H1 (cell line): ENCODE results near the gene BCKDHA. TPM values are rescaled to one million over a fixed set of nuclear protein-coding genes. Genes with fewer than 3 reads are reported as not detected.

Source experiments
- CTCF ChIA-PET: fragments of 300-600 bp; sonication (Branson Sonifier 250); formaldehyde crosslinking; loops from one replicate; lab custom pipeline; 2021; ENCODE audit not compliant: partially characterized antibody; lab: Charles Lee
- POLR2A ChIA-PET: fragments of 300-600 bp; sonication (Branson Sonifier 250); formaldehyde crosslinking; loops from one replicate; lab custom pipeline; 2021; ENCODE audit warnings: inconsistent platforms; ENCODE audit not compliant: partially characterized antibody; lab: Charles Lee
- DNase-seq, 2 experiments: peaks; one replicate each; pipeline versions ENCODE4 v3.0.0 to v3.0.0-alpha.2; 2010 to 2022; ENCODE audit warnings: low spot score in 2 of 2, low read depth in 1 of 2, mixed read lengths in 1 of 2
- FAIRE-seq: peaks from 2 replicates; lab custom pipeline; 2011; peaks lifted over from hg19 to GRCh38; lab: Jason Lieb, UNC
- H2AFZ ChIP-seq: 2 replicates; pipeline ENCODE4 v1.8.1; 2012; ENCODE audit warnings: low read length, inconsistent platforms
- H2AK5ac ChIP-seq: 2 replicates; pipeline ENCODE4 v1.6.1; 2013; ENCODE audit warnings: low read depth, low read length
- H2BK120ac ChIP-seq: replicated peaks from 2 replicates; pipeline ENCODE3; 2013; ENCODE audit warnings: low read depth, low read length, inconsistent platforms
- H2BK12ac ChIP-seq: 2 replicates; pipeline ENCODE4 v1.6.1; 2013; ENCODE audit warnings: low read depth, low read length
- H2BK15ac ChIP-seq: 2 replicates; pipeline ENCODE4 v1.6.1; 2013; ENCODE audit warnings: low read length
- H2BK20ac ChIP-seq: 2 replicates; pipeline ENCODE4 v1.6.1; 2013; ENCODE audit warnings: low read length
- H2BK5ac ChIP-seq: 2 replicates; pipeline ENCODE4 v1.6.1; 2013; ENCODE audit warnings: low read depth, low read length
- H3K14ac ChIP-seq: 2 replicates; pipeline ENCODE4 v1.6.1; 2013; ENCODE audit warnings: inconsistent platforms; ENCODE audit not compliant: insufficient read length
- H3K18ac ChIP-seq: 2 replicates; pipeline ENCODE4 v1.6.1; 2013; ENCODE audit warnings: low read length; ENCODE audit errors: extremely low read depth
- H3K23ac ChIP-seq: 2 replicates; pipeline ENCODE4 v1.6.1; 2013; ENCODE audit warnings: inconsistent platforms; ENCODE audit not compliant: insufficient read length
- H3K23me2 ChIP-seq: 2 replicates; pipeline ENCODE4 v1.6.1; 2013; ENCODE audit warnings: low read depth, low read length
- H3K27ac ChIP-seq: 2 replicates; pipeline ENCODE4 v1.6.1; 2011; ENCODE audit warnings: low read depth, low read length, inconsistent platforms
- H3K27me3 ChIP-seq, 4 experiments: replicated peaks in 1 of 4; 1 replicate in 1 of 4; 2 replicates in 3 of 4; pipeline versions ENCODE4 v1.6.1 to v1.8.1; 2011 to 2013; ENCODE audit warnings: low read length in 3 of 4, mild to moderate bottlenecking in 3 of 4, inconsistent platforms in 2 of 4, mixed read lengths in 2 of 4, moderate library complexity in 1 of 4; ENCODE audit not compliant: control insufficient read depth in 3 of 4, insufficient read depth in 3 of 4; ENCODE audit errors: extremely low read depth in 1 of 4
- H3K36me3 ChIP-seq, 4 experiments: 2 replicates each; pipeline versions ENCODE4 v1.6.1 to v1.8.1; 2011 to 2013; ENCODE audit warnings: mild to moderate bottlenecking in 4 of 4, low read length in 3 of 4, moderate library complexity in 2 of 4, control low read depth in 1 of 4, inconsistent platforms in 1 of 4; ENCODE audit not compliant: insufficient read depth in 4 of 4, control insufficient read depth in 2 of 4
- H3K4ac ChIP-seq: replicated peaks from 2 replicates; pipeline ENCODE3; 2013; ENCODE audit warnings: low read length, low read depth, mixed read lengths, inconsistent platforms; ENCODE audit not compliant: insufficient read length
- H3K4me1 ChIP-seq, 4 experiments: replicated peaks in 1 of 4; 1 replicate in 1 of 4; 2 replicates in 3 of 4; pipeline versions ENCODE4 v1.6.1 to v1.8.1; 2011 to 2013; ENCODE audit warnings: low read length in 3 of 4, inconsistent platforms in 2 of 4, mixed read lengths in 1 of 4; ENCODE audit not compliant: insufficient read depth in 4 of 4, control insufficient read depth in 3 of 4
- H3K4me2 ChIP-seq, 2 experiments: 2 replicates each; pipeline versions ENCODE4 v1.6.1 to v1.8.1; 2011 to 2013; ENCODE audit warnings: low read depth in 2 of 2, low read length in 2 of 2, control low read depth in 1 of 2, inconsistent platforms in 1 of 2, mild to moderate bottlenecking in 1 of 2; ENCODE audit not compliant: insufficient read depth in 1 of 2
- H3K4me3 ChIP-seq, 4 experiments: fragments of 200-600, 300-600 bp in 1 of 4; sonication (generic), shearing (Covaris generic), sonication (Bioruptor Twin) in 1 of 4; 2 replicates each; pipeline versions ENCODE4 v1.5.1 to v1.8.1; 2011 to 2016; ENCODE audit warnings: low read length in 4 of 4, low read depth in 3 of 4, control low read depth in 2 of 4, inconsistent platforms in 2 of 4, mild to moderate bottlenecking in 2 of 4, mixed read lengths in 1 of 4, moderate library complexity in 1 of 4; ENCODE audit not compliant: insufficient read depth in 2 of 4; ENCODE audit errors: extremely low read depth in 1 of 4
- H3K56ac ChIP-seq: replicated peaks from 2 replicates; pipeline ENCODE3; 2013; ENCODE audit warnings: low read depth, mild to moderate bottlenecking, mixed read lengths, low read length, inconsistent platforms; ENCODE audit not compliant: insufficient read length
- H3K79me1 ChIP-seq: 2 replicates; pipeline ENCODE4 v1.6.1; 2013; ENCODE audit warnings: low read depth, low read length, control low read depth
- H3K79me2 ChIP-seq, 2 experiments: 2 replicates each; pipeline versions ENCODE4 v1.6.1 to v1.8.1; 2012 to 2013; ENCODE audit warnings: low read length in 2 of 2, mild to moderate bottlenecking in 2 of 2, inconsistent platforms in 1 of 2; ENCODE audit not compliant: insufficient read depth in 2 of 2, control insufficient read depth in 1 of 2
- H3K9ac ChIP-seq, 4 experiments: replicated peaks in 1 of 4; 1 replicate in 1 of 4; 2 replicates in 3 of 4; pipeline versions ENCODE4 v1.6.1 to v1.8.1; 2011 to 2013; ENCODE audit warnings: low read depth in 3 of 4, low read length in 3 of 4, control low read depth in 2 of 4, mild to moderate bottlenecking in 2 of 4, moderate library complexity in 2 of 4, inconsistent platforms in 1 of 4; ENCODE audit errors: extremely low read depth in 1 of 4
- H3K9me3 ChIP-seq, 2 experiments: 2 replicates each; pipeline versions ENCODE4 v1.6.1 to v1.8.1; 2012 to 2013; ENCODE audit warnings: mild to moderate bottlenecking in 2 of 2, moderate library complexity in 2 of 2, control low read depth in 1 of 2, inconsistent platforms in 1 of 2, low read depth in 1 of 2, low read length in 1 of 2, mixed read lengths in 1 of 2; ENCODE audit not compliant: insufficient read depth in 2 of 2
- H4K20me1 ChIP-seq, 2 experiments: replicated peaks in 1 of 2; 2 replicates each; pipeline versions ENCODE3 to v1.8.1; 2011 to 2013; ENCODE audit warnings: inconsistent platforms in 2 of 2, low read length in 2 of 2, mild to moderate bottlenecking in 1 of 2; ENCODE audit not compliant: insufficient read depth in 2 of 2, control insufficient read depth in 1 of 2
- H4K5ac ChIP-seq: 2 replicates; pipeline ENCODE4 v1.6.1; 2013; ENCODE audit warnings: low read length, low read depth, mixed read lengths, inconsistent platforms; ENCODE audit not compliant: insufficient read length
- H4K8ac ChIP-seq: 2 replicates; pipeline ENCODE4 v1.8.0; 2013; ENCODE audit warnings: mild to moderate bottlenecking, moderate library complexity, low read length, inconsistent platforms; ENCODE audit not compliant: insufficient read depth; ENCODE audit errors: extremely low read depth
- H4K91ac ChIP-seq: replicated peaks from 2 replicates; pipeline ENCODE3; 2013; ENCODE audit warnings: low read length, mixed read lengths, inconsistent platforms; ENCODE audit not compliant: insufficient read length
- GTF2F1 ChIP-seq: IDR thresholded peaks from 2 replicates; pipeline ENCODE4 v1.6.1; 2012; ENCODE audit warnings: low read depth, low read length, improper control_type of control experiment, borderline replicate concordance
- SIRT6 ChIP-seq: IDR thresholded peaks from one replicate; pipeline ENCODE4 v1.7.1; 2012; ENCODE audit warnings: low read length, inconsistent platforms
- WGBS, 2 experiments: shearing (Covaris generic) in 1 of 2; methylation state at CpG; one replicate each; pipeline versions ENCODE4 v1.1.6 to v1.1.7; 2013 to 2015; ENCODE audit warnings: low lambda C conversion rate in 2 of 2, mixed read lengths in 2 of 2, inconsistent platforms in 1 of 2, low coverage in 1 of 2, missing lambda C conversion rate in 1 of 2; ENCODE audit not compliant: insufficient replicate concordance in 2 of 2, insufficient coverage in 1 of 2, insufficient read length in 1 of 2; ENCODE audit errors: extremely low coverage in 1 of 2, missing lambda C conversion rate in 1 of 2; 5-methylcytosine and 5-hydroxymethylcytosine counted together
- polyA plus RNA-seq, 7 experiments: library from polyadenylated mRNA; depleted of rRNA in 3 of 7; stranded (reverse) in 5 of 7; unstranded in 2 of 7; fragments of >200 nt in 5 of 7; fragments of 200-250 nt in 2 of 7; gene quantifications; 1 replicate in 5 of 7; 2 replicates in 1 of 7; 4 replicates in 1 of 7; pipeline versions ENCODE4 v1.2.1 to v1.2.3, GENCODE V29; 2011 to 2013; ENCODE audit warnings: missing spikeins in 2 of 7, mixed read lengths in 2 of 7
- total RNA-seq: library from RNA; stranded (reverse); fragmentation: NEBNext Ultra II Directional; extraction: Animal tissue kit (Norgen Biotek cat#: 25700); gene quantifications from 2 replicates; pipeline ENCODE4 v1.2.1, GENCODE V29; 2021

BCKDHA gene
- total and polyA plus RNA-seq, 2 of the 8 experiments (the other 6 are each of a cell fraction or from before 2014, with no cell fraction given) = 14.2 to 69.6 TPM

DNA sequence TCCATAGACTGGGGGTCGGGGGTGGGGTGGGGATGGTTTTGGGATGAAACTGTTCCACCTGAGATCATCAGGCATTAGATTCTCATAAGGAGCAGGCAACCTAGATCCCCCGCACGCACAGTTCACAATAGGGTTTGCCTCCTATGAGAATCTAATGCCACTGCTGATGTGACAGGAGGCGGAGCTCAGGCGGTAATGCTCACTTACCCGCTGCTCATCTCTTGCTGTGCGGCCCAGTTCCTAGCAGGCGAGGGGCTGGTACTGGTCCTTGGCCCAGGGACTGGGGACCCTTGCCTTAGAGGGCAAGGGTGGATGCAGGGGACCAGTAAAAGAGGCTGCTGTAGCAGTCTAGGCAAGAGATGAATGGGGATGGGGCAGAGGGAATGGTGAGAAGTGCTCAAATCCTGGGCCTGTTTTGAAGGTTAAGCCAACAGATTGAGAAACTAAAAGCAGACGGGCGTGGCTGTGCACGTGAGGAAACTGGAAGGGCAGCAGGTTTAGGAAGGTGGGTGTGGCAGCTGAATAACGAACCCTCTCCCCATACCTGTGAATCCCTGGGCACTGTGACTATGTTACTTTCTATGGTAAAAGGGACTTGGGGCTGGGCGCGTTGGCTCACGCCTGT lies 43.8 kb downstream of the BCKDHA start:
- Histone ChIP-seq H3K18ac (no peak overlapping the region), H3K23ac (no peak overlapping the region), H3K4me3 (no peak overlapping the region), H3K4ac (no peak overlapping the region), H3K27me3 (no peaks in the 10 kb centered on the region), H4K5ac (no peak overlapping the region), H2BK120ac (no peak overlapping the region), H2BK12ac (no peak overlapping the region), H2AFZ (no peak overlapping the region), H3K4me1 (no peaks in the 10 kb centered on the region), H3K4me2 (no peak overlapping the region), H2AK5ac (no peak overlapping the region), H3K36me3 (peaks cover 0 to 6% (median 2%) of the 10 kb centered on the region in 4 experiments; a peak in 2 of 8 replicates), H3K27ac (no peak overlapping the region), H2BK5ac (no peak overlapping the region), H3K23me2 (peaks cover 2% of the 10 kb centered on the region; the same call in 1 of the 2 replicates), H3K14ac (no peak overlapping the region), H3K9me3 (no peaks in the 10 kb centered on the region), H4K8ac (no peak overlapping the region), H3K9ac (no peak overlapping the region), H4K91ac (no peak overlapping the region), H2BK15ac (no peak overlapping the region), H3K56ac (no peak overlapping the region), H3K79me2 (peaks cover 0 to 8% of the 10 kb centered on the region in 2 experiments; a peak in 1 of 4 replicates), H4K20me1 (no peaks in the 10 kb centered on the region), H3K79me1 (0 out of 2 replicates have a peak, but pooled peaks cover 4% of the 10 kb centered on the region), H2BK20ac (no peak overlapping the region)
- DNase-seq (no peak), FAIRE-seq (no peak)
- no peak for TF ChIP-seq GTF2F1
- no peak for TF ChIP-seq SIRT6
- ChIA-PET POLR2A (interaction anchor here (0.6 to 6.4 kb wide), 2 partner anchors 14 to 887 kb away, joined by 3 to 87 read pairs; partner anchors contain the start of gene B3GNT8), CTCF (interaction anchor here (1.0 to 20.4 kb wide), 3 partner anchors 123 to 250 kb away, joined by 3 to 364 read pairs (median 4); no protein-coding TSS in a partner anchor)
- 74% methylated on average over 13 of the region's 15 CpGs; no CpG with 5 or more reads in 1 of the 2 experiments for WGBS, 2 experiments
